Effector memory CD4-positive, alpha-beta T cell (primary cell): ENCODE measurements around the gene NOTCH4.
"Not testable (repeated sequence)": the region's sequence is repeated elsewhere in the genome, so short reads cannot be mapped to it uniquely, and the experiment has no call there.

Experiments
- DNase-seq, 3 donors: peaks; one replicate each; pipeline ENCODE4 v3.0.0-alpha.2; 2020
- H3K27ac ChIP-seq: 2 replicates; pipeline ENCODE4 v1.7.0; 2013; ENCODE audit warnings: mild to moderate bottlenecking, low read length, moderate library complexity; ENCODE audit not compliant: insufficient read depth, poor library complexity, severe bottlenecking
- H3K27me3 ChIP-seq: replicated peaks from 2 replicates; pipeline ENCODE4 v1.7.0; 2013; ENCODE audit warnings: mild to moderate bottlenecking, low read length; ENCODE audit not compliant: insufficient read depth, control insufficient read depth, poor library complexity, severe bottlenecking
- H3K36me3 ChIP-seq: 2 replicates; pipeline ENCODE4 v1.7.0; 2013; ENCODE audit warnings: mild to moderate bottlenecking, low read length, moderate library complexity; ENCODE audit not compliant: control insufficient read depth, insufficient read depth
- H3K4me1 ChIP-seq: 2 replicates; pipeline ENCODE4 v1.7.0; 2013; ENCODE audit warnings: low read length, mild to moderate bottlenecking; ENCODE audit not compliant: control insufficient read depth, insufficient read depth, poor library complexity, severe bottlenecking
- H3K4me3 ChIP-seq: 2 replicates; pipeline ENCODE4 v1.7.0; 2013; ENCODE audit warnings: low read length, low read depth, mild to moderate bottlenecking; ENCODE audit not compliant: insufficient read depth, poor library complexity, severe bottlenecking
- H3K9me3 ChIP-seq: 2 replicates; pipeline ENCODE4 v1.7.0; 2013; ENCODE audit warnings: mild to moderate bottlenecking, low read length, moderate library complexity; ENCODE audit not compliant: control insufficient read depth

NOTCH4 gene

GRCh38 chr6:32220021-32220420, 3.8 kb downstream of the NOTCH4 start:
- Histone ChIP-seq H3K4me3 (no peak overlapping the region), H3K9me3 (no peaks in the 10 kb centered on the region), H3K27me3 (no peaks in the 10 kb centered on the region), H3K4me1 (no peaks in the 10 kb centered on the region), H3K27ac (no peak overlapping the region), H3K36me3 (no peaks in the 10 kb centered on the region)
- no peak for DNase-seq

GRCh38 chr6:32218167-32218566, 5.7 kb downstream of the NOTCH4 start:
- H3K4me3 ChIP-seq: no peak overlapping the region
- no peaks in the 10 kb centered on the region for H3K4me1 ChIP-seq
- H3K9me3 ChIP-seq: no peaks in the 10 kb centered on the region
- H3K27ac ChIP-seq: no peak overlapping the region
- H3K27me3 ChIP-seq: no peaks in the 10 kb centered on the region
- DNase-seq: no peak
- no peaks in the 10 kb centered on the region for H3K36me3 ChIP-seq

GRCh38 chr6:32216998-32217397, 6.9 kb downstream of the NOTCH4 start:
- Histone ChIP-seq H3K4me1 (no peaks in the 10 kb centered on the region), H3K36me3 (no peaks in the 10 kb centered on the region), H3K9me3 (no peaks in the 10 kb centered on the region), H3K4me3 (no peak overlapping the region), H3K27ac (no peak overlapping the region), H3K27me3 (no peaks in the 10 kb centered on the region)
- no peak for DNase-seq

GRCh38 chr6:32216285-32216684, 7.6 kb downstream of the NOTCH4 start:
- H3K36me3 ChIP-seq: no peaks in the 10 kb centered on the region
- H3K27ac ChIP-seq: no peak overlapping the region
- no peaks in the 10 kb centered on the region for H3K9me3 ChIP-seq
- DNase-seq: no peak
- no peaks in the 10 kb centered on the region for H3K4me1 ChIP-seq
- no peak overlapping the region for H3K4me3 ChIP-seq
- no peaks in the 10 kb centered on the region for H3K27me3 ChIP-seq

GRCh38 chr6:32215617-32216016, 8.2 kb downstream of the NOTCH4 start:
- no peak overlapping the region for H3K27ac ChIP-seq
- H3K4me3 ChIP-seq: no peak overlapping the region
- no peak for DNase-seq
- no peaks in the 10 kb centered on the region for H3K27me3 ChIP-seq
- H3K9me3 ChIP-seq: no peaks in the 10 kb centered on the region
- no peaks in the 10 kb centered on the region for H3K4me1 ChIP-seq
- H3K36me3 ChIP-seq: no peaks in the 10 kb centered on the region

GRCh38 chr6:32214126-32214525, 9.7 kb downstream of the NOTCH4 start:
- Histone ChIP-seq H3K27ac (no peak overlapping the region), H3K9me3 (no peaks in the 10 kb centered on the region), H3K36me3 (no peaks in the 10 kb centered on the region), H3K4me1 (no peaks in the 10 kb centered on the region), H3K4me3 (no peak overlapping the region), H3K27me3 (no peaks in the 10 kb centered on the region)
- no peak for DNase-seq

GRCh38 chr6:32213649-32214048, 10.2 kb downstream of the NOTCH4 start:
- no peak overlapping the region for H3K4me3 ChIP-seq
- DNase-seq: no peak
- no peaks in the 10 kb centered on the region for H3K9me3 ChIP-seq
- no peaks in the 10 kb centered on the region for H3K4me1 ChIP-seq
- no peaks in the 10 kb centered on the region for H3K36me3 ChIP-seq
- H3K27ac ChIP-seq: no peak overlapping the region
- no peaks in the 10 kb centered on the region for H3K27me3 ChIP-seq

GRCh38 chr6:32212076-32212760, 11.6 kb downstream of the NOTCH4 start:
- Histone ChIP-seq H3K27me3 (no peaks in the 10 kb centered on the region), H3K27ac (no peak overlapping the region), H3K36me3 (no peaks in the 10 kb centered on the region), H3K4me1 (no peaks in the 10 kb centered on the region), H3K9me3 (no peaks in the 10 kb centered on the region), H3K4me3 (no peak overlapping the region)
- no peak for DNase-seq

- H3K27ac ChIP-seq, H3K27me3 ChIP-seq, H3K9me3 ChIP-seq, H3K4me3 ChIP-seq, DNase-seq, H3K4me1 ChIP-seq, H3K36me3 ChIP-seq: not testable (repeated sequence)
Observed at GRCh38 chr6:32211432-32211831, 12.4 kb downstream of the NOTCH4 start.

GRCh38 chr6:32210191-32210601, 13.7 kb downstream of the NOTCH4 start:
- Histone ChIP-seq H3K27ac (no peak overlapping the region), H3K4me3 (no peak overlapping the region), H3K36me3 (no peaks in the 10 kb centered on the region), H3K27me3 (no peaks in the 10 kb centered on the region), H3K9me3 (no peaks in the 10 kb centered on the region), H3K4me1 (no peaks in the 10 kb centered on the region)
- no peak for DNase-seq
